ENCODE measurements around the gene CAMK2G. TPM values are rescaled to one million over a fixed set of nuclear protein-coding genes. Genes with fewer than 3 reads are reported as not detected.

CAMK2G gene
- total RNA-seq, 2 donors from 2014 or later = 20.9 to 21.7 TPM

GRCh38 chr10:73802276-73802991 lies 71.9 kb downstream of the CAMK2G start:
- Mint-ChIP-seq H3K27me3 (ENCODE audit: insufficient read depth) (no peaks in the 10 kb centered on the region), H3K27ac (no peak overlapping the region), H3K9me3 (no peaks in the 10 kb centered on the region), H3K4me1 (no peaks in the 10 kb centered on the region), H3K4me3 (no peak overlapping the region), H3K36me3 (ENCODE audit: low read depth) (peaks cover 51% of the 10 kb centered on the region)
- peak; percentile 32 for DNase-seq
- Histone ChIP-seq H3K4me1 (ENCODE audit: control insufficient read depth, insufficient read depth, low read length) (no peaks in the 10 kb centered on the region), H3K4me3 (ENCODE audit: low read length) (no peak overlapping the region), H3K9me3 (ENCODE audit: control insufficient read depth, low read length) (no peaks in the 10 kb centered on the region), H3K9ac (ENCODE audit: extremely low read depth, low read length, poor library complexity, severe bottlenecking) (no peak overlapping the region), H3K27me3 (ENCODE audit: control insufficient read depth, insufficient read depth, low read length, poor library complexity, severe bottlenecking) (no peaks in the 10 kb centered on the region), H3K27ac (ENCODE audit: low read depth, low read length) (no peak overlapping the region), H3K36me3 (ENCODE audit: control insufficient read depth, insufficient read depth, low read length) (peaks cover 76% of the 10 kb centered on the region)
- TF ChIP-seq CTCF (conservative IDR thresholded peaks at IDR 0.05) = no peak
- 90 to 100% methylated on average over 11 of the region's 11 CpGs for WGBS, 2 experiments (ENCODE audit: insufficient coverage in 1 of 2, insufficient read length in 1 of 2)

GRCh38 chr10:73801253-73801590 lies 73.1 kb downstream of the CAMK2G start:
- Histone ChIP-seq H3K27me3 (ENCODE audit: control insufficient read depth, insufficient read depth, low read length, poor library complexity, severe bottlenecking) (no peaks in the 10 kb centered on the region), H3K4me1 (ENCODE audit: control insufficient read depth, insufficient read depth, low read length) (no peaks in the 10 kb centered on the region), H3K4me3 (ENCODE audit: low read length) (no peak overlapping the region), H3K9ac (ENCODE audit: extremely low read depth, low read length, poor library complexity, severe bottlenecking) (no peak overlapping the region), H3K27ac (ENCODE audit: low read depth, low read length) (no peak overlapping the region), H3K9me3 (ENCODE audit: control insufficient read depth, low read length) (no peaks in the 10 kb centered on the region), H3K36me3 (ENCODE audit: control insufficient read depth, insufficient read depth, low read length) (peaks cover 80% of the 10 kb centered on the region)
- no peak overlapping the region for H3K27ac Mint-ChIP-seq
- H3K9me3 Mint-ChIP-seq = no peaks in the 10 kb centered on the region
- H3K27me3 Mint-ChIP-seq (ENCODE audit: insufficient read depth) = no peaks in the 10 kb centered on the region
- no peak for TF ChIP-seq CTCF (conservative IDR thresholded peaks at IDR 0.05)
- 93 to 95% methylated on average over 10 to 13 of the region's 13 CpGs for WGBS, 2 experiments (ENCODE audit: insufficient coverage in 1 of 2, insufficient read length in 1 of 2)
- peaks cover 50% of the 10 kb centered on the region for H3K36me3 Mint-ChIP-seq (ENCODE audit: low read depth)
- no peak for DNase-seq
- H3K4me3 Mint-ChIP-seq = no peak overlapping the region
- no peaks in the 10 kb centered on the region for H3K4me1 Mint-ChIP-seq

GRCh38 chr10:73800560-73801252 lies 73.6 kb downstream of the CAMK2G start:
- Histone ChIP-seq H3K9me3 (ENCODE audit: control insufficient read depth, low read length) (no peaks in the 10 kb centered on the region), H3K36me3 (ENCODE audit: control insufficient read depth, insufficient read depth, low read length) (peaks cover 79% of the 10 kb centered on the region), H3K4me3 (ENCODE audit: low read length) (no peak overlapping the region), H3K4me1 (ENCODE audit: control insufficient read depth, insufficient read depth, low read length) (no peaks in the 10 kb centered on the region), H3K9ac (ENCODE audit: extremely low read depth, low read length, poor library complexity, severe bottlenecking) (no peak overlapping the region), H3K27me3 (ENCODE audit: control insufficient read depth, insufficient read depth, low read length, poor library complexity, severe bottlenecking) (no peaks in the 10 kb centered on the region), H3K27ac (ENCODE audit: low read depth, low read length) (no peak overlapping the region)
- H3K9me3 Mint-ChIP-seq = no peaks in the 10 kb centered on the region
- H3K4me1 Mint-ChIP-seq = no peaks in the 10 kb centered on the region
- 93 to 100% methylated on average over 5 to 19 of the region's 20 CpGs for WGBS, 2 experiments (ENCODE audit: insufficient coverage in 1 of 2, insufficient read length in 1 of 2)
- no peak for TF ChIP-seq CTCF (conservative IDR thresholded peaks at IDR 0.05)
- H3K27me3 Mint-ChIP-seq (ENCODE audit: insufficient read depth) = no peaks in the 10 kb centered on the region
- no peak overlapping the region for H3K27ac Mint-ChIP-seq
- no peak for DNase-seq
- no peak overlapping the region for H3K4me3 Mint-ChIP-seq
- peaks cover 50% of the 10 kb centered on the region for H3K36me3 Mint-ChIP-seq (ENCODE audit: low read depth)

Data from endodermal cell (in vitro differentiated cells).